Measurements from ENCODE around the gene ITGB2.

Gene ITGB2

DNA sequence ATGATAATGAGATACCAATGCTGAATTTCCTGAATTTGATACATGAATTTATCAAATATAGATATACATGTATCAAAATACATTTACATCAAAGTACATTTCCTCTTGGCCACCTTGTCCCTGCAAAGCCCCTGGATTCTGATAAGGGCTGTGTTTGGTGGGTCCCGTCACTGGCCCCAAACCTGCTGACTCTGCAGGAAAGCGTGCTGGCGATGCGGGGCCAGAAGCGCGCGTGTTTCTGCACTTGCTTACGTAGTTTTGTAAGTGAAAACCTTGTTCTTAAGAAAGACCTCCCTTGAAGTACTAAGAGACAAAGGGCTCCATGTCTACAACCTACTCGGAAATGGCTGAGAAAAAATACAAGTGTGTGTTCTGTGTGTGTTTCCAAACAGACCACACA, 11.0 kb downstream of the ITGB2 start:
- DNase-seq = no peak

DNA sequence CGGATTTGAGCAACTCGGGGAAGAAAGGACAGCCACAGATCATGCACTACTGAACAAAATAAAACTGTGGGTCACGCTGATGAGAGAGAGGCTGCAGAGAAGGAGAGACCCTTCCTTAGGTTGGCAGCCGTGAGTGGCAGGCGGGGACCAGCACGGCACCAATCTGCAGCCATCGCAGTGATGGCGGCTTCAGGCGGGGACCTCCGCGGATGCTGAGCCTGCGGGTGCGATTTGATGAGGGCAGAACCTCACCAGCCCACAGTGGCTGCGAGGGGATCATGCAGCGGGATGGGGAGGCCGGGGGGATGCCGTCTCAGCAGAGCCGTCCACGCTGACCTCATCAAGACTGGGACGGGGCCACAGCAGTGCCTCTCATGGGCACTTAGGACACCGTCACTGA, 11.8 kb downstream of the ITGB2 start:
- DNase-seq = no peak

DNA sequence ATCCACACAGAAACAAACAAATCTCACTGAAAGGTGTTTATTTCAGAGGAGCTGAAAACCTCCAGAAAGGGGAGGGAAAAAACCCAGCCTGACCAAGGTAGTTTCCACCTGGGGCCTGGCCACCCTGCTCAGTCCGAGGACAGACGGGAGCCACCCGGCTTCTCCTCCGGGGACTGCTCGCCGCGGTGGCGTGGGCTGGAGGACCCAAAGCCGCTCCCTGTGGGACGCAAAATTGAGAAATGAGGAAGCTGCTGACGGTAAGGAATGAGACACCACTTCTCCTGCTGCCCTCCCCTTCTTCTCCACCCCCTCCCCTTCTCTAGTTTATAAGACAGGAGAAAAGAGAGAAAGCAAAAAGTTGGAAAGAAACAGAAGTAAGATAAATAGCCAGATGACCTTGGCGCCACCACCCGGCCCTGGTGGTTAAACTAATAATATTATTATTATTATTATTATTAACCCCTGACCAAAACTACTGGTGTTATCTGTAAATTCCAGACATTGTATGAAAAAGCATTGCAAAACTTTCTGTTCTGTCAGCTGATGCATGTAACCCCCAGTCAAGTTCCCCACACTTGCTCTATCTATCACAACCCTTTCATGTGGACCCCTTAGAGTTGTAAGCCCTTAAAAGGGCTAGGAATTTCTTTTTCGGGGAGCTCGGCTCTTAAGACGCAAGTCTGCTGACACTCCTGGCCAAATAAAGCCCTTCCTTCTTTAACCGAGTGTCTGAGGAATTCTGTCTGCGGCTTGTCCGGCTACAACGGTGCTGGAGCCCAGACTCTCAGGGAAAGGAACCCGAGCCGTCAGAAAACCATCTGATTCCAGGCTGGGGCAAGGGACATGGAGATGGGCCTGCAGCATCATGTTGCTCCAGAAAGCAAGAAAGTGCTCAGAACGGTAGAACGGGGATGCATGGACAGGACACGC, 12.5 kb downstream of the ITGB2 start:
- no peak for DNase-seq

DNA sequence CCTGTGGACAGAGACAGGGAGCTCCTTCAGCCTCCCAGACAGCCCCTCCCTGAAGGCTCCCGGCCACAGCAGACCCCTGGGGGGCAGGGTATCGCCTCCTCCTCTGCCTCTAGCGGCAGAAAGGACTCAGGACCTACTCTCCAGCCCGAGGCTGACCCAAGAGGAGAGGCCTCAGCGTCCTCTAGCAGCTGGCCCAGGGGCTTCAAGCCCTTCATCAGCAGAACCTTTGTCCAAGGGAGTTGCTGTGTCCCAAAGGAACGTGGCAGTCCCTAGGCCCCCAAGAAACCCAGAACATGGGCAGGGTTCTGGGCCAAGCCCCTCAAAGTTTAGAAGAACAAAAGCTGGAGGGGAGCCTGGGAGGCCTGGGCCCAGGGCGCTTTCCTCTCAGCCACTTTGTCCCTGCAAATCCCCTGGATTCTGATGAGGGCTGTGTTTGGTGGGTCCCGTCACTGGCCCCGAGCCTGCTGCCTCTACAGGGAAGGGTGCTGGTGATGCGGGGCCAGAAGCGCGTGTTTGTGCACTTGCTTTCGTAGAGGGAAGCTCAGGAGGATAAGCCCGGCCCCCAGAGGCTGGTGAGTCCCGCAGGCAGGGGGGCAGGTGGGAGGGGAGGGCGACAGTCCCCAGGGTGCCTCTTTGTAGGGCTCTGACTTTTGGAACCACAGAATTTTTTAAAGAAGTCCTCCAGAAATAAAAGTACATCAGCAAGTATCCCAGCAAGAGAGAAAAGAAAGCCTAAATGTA, 13.3 kb downstream of the ITGB2 start:
- DNase-seq = no peak

DNA sequence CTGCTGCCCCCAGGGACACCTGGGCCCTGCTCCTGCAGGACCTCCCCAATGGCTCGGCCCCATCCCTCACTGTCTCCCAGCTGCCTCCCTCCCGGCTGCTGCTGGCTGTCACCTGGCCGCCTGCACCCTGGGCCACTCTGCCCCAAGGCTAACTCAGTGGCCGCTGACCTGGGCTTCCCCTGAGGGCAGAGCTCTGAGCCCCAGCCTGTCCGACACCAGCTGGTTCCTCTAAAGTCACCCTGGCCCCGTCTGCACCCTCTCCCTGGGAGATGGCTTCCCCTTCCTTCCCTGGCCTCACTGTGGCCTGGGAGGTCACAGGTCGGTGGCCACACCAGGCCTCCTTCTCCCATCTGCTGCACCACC, 15.0 kb downstream of the ITGB2 start:
- no peak for DNase-seq

DNA sequence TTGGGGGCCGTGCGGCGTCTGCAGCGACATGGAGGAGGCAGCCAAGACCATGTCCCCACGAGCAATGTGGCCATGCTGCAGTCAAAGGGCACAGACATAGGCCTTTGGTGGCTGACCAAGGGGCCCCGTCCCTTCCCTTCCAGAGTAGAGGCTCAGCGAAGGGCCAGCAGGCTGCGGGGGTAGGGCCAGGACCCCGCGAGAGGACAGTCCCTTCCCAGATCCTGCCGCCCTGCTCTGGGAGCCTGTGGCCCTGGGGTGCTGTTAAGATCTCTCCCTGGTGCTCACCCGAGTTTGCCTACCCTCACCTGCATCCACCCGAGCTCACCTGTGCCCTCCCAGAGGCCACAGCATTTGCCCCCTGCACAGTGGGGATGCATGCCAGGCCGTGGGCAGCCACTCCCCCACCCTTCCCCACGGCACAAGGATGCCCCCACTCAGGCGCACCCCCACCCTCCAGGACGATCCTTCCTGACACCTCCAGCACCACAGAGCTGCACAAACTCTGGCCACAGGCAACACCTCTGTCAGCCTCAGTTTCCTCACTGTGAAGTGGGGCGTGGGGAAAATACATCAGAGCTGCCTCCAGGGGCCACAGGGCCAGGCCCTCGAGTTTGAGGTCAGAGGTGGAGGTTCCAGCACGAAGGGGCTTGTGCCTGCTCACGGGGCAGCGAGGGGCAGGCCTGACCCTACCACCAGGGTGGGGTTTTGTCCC, 15.5 kb downstream of the ITGB2 start:
- DNase-seq = no peak

DNA sequence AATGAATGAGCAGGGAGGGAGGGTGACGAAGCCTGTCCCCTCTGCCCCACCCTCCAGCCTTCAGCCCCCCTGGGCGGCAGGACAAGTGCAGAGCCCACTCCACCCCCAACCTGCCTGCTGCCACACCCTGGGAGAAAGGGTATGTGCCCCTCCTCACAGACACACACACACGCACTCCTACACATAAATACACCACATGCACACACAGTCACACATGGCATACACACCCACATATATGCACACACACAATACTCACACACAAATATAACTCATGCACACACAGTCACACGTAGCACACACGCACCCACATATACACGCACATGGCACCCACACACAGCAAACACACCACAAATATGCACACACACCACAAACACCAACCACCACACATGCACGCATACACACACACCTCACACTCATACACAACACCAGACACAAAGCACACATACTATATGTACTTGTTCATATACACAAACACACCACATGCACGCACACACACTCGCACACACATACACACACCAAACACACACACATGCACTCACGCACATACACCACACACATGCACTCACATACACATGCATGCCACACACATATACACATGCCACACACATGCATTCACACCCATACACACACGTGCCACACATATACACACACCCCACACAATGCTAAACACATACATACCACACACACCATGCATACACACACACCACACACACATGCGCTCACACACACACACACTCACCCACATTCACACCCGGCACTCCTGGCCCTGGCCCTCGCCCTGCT, 16.4 kb downstream of the ITGB2 start:
- no peak for DNase-seq

DNA sequence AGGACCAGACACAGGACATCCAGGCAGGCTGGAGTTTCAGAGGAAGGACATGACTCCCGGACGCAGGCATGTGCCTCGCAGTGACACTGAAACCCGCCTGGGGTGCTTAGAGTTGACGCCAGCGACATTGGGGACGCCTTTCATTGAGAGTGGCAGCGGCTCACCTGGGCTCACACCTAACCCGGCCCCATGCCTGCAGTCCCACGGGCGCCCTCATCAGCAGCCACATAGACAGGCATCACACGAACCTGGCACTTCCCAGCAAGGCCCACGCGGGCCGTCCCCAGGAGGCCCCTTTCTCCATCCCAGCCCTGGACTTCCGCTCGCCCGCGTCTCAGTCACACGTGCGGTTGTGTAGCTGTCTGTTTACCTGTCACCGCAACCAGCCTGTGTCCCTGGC, 17.0 kb downstream of the ITGB2 start:
- DNase-seq = no peak

DNA sequence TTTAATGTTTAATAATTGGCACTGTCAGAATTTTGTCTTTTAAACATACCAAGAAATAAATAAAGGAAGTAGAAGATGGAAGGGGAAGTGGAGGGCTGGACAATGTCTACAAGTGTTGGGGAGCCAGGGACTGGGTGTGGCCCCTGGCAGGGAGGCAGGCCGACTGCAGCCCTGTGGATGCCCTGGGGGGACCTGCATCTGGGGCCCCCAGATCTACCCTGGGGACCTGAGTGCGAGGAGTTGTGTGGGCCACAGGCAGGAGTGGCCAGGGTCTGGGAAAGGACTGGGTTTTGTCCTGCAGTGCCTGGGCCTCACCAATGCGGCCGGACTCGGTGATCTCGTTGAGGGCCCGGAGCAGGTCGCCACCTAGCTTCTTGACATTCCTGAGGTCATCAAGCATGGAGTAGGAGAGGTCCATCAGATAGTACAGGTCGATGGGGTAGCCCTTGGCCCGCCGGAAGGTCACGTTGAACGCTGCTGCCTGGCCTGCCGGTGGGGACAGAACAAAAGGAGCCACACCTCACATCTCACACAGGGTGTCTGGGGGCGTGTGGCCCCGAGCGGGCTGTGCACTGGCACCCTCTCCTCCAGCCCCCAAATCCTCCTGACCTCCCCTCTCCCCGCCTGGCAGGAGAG, 17.5 kb downstream of the ITGB2 start:
- DNase-seq = no peak

DNA sequence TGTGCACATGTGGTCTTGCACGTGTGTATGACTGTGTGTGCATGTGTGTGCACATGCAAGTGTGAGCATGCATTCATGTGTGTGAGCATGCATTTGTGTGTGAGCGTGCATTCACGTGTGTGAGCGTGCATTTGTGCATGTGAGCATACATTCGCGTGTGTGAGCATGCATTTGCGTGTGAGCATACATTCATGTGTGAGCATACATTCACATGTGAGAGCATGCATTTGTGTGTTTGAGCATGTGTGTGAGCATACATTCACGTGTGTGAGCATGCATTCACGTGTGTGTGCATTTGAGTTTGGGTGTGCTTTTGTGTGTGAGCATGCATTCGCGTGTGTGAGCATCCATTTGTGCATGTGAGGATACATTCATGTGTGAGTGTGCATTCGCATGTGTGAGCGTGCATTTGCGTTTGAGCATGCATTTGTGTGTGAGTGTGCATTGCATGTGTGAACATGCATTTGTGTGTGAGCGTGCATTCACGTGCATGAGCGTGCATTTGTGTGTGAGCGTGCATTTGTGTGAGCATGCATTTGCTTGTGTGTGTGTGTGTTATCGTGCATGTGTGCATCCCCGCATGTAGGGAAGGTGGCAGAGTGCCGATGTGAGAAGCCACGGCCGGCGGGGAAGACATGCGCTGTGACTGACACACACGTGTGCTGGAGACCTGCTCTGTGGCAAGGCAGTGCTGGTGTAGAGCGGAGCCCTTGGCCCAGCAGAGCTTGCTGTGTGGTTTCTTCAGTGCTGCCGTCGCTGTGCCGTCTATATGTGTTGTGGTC, 18.2 kb downstream of the ITGB2 start:
- DNase-seq = no peak

DNA sequence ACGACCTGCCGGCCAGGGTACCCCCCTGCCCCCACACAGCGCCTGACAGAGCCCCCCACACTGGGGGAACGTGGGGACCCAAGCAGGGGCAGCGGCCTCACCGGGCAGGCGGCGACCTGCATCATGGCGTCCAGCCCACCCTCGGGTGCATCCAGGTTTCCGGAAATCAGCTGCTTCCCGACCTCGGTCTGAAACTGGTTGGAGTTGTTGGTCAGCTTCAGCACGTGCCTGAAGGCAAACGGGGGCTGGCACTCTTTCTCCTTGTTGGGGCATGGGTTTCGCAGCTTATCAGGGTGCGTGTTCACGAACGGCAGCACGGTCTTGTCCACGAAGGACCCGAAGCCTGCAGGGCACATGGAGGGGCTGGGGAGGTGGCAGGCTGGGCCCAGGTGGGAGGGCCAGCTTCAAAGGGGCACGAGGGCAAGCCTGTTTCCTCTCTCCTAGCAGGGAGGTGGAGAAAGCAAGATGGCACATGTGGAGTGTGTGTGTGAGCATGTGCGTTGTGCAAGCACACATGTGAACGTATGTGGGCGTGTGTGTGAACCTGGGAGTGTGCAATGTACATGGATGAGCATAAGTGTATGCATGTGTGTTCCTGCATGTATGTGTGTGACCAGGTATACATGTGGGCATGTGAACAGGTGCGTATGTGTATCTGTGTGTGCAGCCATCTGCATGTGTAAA, 19.2 kb downstream of the ITGB2 start:
- DNase-seq = no peak

DNA sequence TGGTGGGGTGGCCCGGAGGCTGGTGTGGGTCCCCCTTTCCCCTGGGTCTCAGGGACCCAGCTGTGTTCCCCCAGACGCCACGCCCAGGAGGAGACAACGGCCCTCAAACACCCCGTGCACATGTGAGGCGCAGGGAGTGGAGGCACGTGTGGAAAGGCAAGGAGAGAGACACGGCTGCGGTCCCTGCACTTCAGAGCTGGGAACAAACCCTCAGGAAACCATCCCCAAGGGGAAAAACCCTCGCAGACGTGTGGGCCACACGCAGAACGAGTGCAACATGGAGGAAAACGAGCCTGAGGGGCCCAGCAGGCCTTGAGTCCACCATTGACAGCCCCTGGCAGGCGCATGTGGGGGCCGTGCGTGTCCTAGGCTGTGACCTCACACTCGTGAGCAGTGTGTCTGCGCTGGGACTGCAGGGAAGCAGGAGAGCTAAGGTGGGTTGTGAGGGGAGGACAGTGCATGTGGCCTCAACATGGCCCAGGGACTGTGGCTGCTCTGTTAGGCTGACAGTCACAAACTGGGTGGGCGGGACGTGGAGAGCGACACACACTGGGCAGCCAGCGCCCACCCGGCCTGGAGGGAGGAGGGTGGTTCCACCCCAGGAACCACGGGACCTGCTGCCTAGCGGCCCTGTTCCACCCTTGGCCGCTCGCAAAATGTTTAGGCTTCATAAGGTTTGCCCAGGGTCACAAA, 20.0 kb downstream of the ITGB2 start:
- no peak for DNase-seq

DNA sequence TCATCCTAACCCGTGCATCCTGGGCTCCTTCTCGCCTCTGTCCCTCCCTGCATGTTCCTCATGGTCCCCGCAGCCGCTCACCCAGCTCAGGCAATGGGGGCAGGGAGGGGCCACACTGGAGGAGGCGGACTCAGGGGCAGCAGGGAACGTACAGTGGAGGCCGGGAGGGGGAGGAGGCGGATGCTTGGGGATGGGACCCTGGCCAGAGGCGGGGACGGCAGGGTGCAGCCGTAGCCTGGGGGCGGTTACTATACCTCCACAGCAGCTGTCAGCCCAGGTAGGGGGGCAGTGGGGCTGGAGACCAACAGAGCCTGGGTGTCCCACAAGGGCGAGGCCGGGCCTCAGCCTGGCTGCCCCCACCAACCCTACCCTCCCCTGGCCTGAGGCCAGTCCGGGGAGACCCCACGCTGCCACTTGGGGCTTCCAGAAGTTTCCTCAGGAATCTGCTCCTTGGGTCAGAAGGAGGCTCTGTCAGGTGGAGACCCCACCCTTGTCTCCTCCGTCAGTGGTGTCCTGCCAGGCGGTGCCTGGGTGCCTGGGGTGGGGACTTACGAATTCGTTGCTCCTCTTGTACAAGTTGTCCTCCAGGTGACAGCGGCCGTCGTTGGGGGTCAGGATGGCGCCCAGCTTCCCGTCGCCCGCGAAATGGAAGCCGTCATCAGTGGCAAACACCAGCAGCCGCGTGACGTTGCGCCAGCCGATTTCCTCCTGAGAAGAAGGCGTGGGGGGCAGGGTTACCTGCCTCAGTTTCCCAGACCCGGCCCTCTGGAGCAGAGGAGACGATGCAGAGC, 20.7 kb downstream of the ITGB2 start:
- no peak for DNase-seq

DNA sequence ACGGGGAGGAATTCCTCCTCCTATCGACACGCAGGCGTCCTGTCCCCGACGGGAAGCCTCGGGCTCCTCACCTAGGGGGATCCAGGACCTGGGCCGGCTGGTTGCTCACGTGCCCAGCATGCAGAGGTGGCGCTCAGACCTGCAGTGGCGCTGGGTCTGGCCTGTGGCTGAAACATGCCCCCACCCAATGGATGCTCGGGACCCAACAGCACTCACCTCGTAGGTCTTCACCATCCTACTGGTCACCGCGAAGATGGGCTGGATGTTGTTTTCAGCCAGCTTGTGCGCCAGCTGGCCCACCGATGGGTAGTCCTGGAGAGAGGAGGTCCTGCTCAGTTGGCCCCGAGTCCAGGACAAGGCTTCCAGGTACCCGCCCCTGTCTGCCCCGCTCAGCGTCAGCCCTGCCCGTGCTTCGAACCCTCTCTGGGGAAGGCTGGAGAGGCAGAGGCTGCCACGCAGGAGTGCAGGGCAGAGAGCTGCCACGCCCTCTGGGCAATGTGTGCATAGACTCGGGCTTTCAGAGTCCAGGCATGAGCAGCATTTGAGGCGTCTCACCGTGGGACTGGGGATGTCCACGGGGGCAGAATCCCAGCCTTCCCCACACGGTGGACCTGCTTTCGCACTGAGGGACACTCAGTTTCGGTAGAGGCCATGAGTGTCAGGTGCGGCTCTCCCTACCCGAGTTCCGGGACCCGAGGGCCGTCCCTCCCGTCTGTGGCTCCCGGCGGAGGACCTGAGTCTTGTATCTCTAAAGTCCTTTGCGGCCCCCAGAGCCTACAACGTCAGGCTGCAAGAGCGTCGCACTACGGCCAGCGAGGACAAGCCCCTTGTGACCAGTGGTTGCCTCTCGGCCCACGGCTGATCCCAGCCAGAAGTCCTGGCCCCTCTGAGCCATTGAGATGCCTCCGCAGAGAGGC, 21.6 kb downstream of the ITGB2 start:
- DNase-seq = no peak

DNA sequence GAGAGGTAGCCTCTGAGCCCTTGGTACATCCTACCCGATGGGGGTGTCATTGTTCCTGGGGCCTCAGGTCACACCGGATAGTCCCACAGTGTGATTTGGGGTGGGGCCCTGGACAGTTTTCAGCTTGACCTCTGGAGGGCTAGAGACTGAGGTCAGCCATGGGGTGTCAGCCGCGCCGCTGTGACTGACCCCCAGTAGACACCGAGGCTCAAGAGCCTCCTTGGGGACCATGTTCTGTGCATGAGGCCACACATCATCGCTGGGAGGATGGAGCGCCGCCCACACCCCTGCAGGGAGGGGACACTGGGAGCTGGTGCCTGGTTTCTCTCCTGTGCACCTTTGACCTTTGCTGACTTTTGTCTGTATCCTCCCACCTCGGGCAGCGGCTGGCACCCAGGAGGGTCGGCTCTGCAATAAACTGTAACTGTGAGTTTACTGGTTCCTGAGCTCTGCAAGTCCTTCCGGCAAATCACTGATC, 22.6 kb downstream of the ITGB2 start:
- no peak for DNase-seq

DNA sequence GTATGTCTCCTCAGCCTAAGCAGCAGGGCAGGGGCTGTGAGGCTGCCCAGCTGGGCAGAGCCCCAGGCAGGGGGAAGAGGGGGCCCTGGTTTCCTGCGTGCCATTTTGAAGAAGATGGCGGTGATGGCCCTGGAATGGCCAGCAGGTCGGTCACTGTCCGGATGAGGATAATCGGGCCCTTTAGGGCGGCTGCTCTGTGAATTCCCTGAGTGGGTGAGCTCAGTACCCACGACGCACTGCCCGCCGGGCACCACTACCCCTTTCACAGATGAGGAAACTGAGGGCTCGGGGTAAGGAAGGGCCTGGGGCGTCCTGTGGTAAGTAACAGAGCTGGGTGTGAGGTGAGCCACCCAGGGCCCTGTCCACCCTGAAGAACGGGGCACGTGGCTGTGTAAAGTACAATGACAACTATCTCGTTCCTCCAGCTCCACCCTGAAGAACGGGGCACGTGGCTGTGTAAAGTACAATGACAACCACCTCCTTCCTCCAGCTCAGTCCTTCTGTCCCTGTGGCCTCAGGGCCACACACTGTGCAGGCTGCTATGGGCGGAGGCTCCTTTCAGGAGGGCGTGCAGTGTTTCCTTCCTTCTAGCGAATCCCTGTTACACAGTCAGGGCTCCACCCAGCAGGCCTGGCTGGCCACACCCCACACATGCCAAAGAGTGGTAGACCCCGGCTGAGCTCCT, 23.2 kb downstream of the ITGB2 start:
- no peak for DNase-seq

DNA sequence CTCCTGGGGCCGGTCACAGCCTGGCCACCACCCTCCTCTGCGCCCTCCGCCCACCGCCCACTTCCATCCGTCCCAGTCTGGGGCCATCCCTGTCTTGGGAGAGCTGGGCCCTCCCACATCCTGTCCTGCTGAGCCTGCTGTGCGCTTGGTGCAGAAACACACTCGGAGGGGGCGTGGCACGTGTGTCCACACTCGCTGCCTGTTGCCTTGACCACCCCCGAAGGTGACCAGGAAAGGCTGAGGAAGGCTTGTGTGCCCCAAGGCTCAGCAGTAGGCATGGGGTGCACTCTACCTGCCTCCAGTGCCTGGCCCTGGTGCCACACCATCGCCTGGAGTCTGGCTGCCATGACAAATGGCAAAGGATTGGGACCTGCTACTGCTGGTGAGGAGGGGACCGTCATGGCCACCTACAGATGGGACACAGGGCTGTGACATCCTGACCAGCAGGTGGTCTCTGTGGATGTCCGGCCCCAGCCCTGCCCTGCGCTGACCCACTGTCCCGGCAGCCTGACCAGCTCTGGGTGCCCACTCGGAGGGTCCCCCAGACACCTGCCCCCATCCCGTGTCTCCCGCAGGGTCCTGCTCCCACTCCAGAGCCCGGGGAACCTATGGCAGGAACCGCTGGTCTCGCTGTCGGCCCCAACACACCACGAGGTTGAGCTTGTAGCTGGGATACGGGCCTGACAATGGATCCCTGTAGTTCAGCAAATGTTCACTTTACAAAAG, 24.0 kb downstream of the ITGB2 start:
- no peak for DNase-seq
